Uterus (tissue), 4 donors: Measurements from ENCODE around the gene TSC2. TPM values are rescaled to one million over a fixed set of nuclear protein-coding genes. Genes with fewer than 3 reads are reported as not detected.

Experiments used
- DNase-seq, 2 donors: peaks; one replicate each; pipeline ENCODE4 v3.0.0-alpha.2; 2019 to 2020
- H3K27ac ChIP-seq, 2 donors: fragments of 200-600 bp; sonication (generic); 1 replicate in 1 of 2; 2 replicates in 1 of 2; pipeline ENCODE4 v1.5.1; 2016 to 2018
- H3K27me3 ChIP-seq, 2 donors: fragments of 200-600 bp; sonication (generic); one replicate each; pipeline ENCODE4 v1.5.1; 2018 to 2019; ENCODE audit warnings: control low read depth in 1 of 2
- H3K36me3 ChIP-seq, 2 donors: fragments of 200-600 bp; sonication (generic); one replicate each; pipeline ENCODE4 v1.5.1; 2019; ENCODE audit warnings: control low read depth in 1 of 2
- H3K4me1 ChIP-seq, 2 donors: fragments of 200-600 bp; sonication (generic); one replicate each; pipeline ENCODE4 v1.5.1; 2018 to 2019; ENCODE audit warnings: control low read depth in 1 of 2
- H3K4me3 ChIP-seq, 2 donors: fragments of 200-600 bp; sonication (generic); 1 replicate in 1 of 2; 2 replicates in 1 of 2; pipeline ENCODE4 v1.5.1; 2018 to 2019; ENCODE audit warnings: mild to moderate bottlenecking in 1 of 2
- H3K9me3 ChIP-seq, 2 donors: fragments of 200-600 bp; sonication (generic); one replicate each; pipeline ENCODE4 v1.5.1; 2019; ENCODE audit warnings: control low read depth in 1 of 2
- POLR2A ChIP-seq, 2 donors: fragments of 450-650 bp; IDR thresholded peaks; one replicate each; pipeline ENCODE4 v1.6.1; 2016; ENCODE audit warnings: antibody characterized with exemption in 2 of 2, mild to moderate bottlenecking in 1 of 2, moderate library complexity in 1 of 2
- intact Hi-C: fragments of 100-400 bp; cut with DNase I; formaldehyde crosslinking; loops from one replicate; pipeline ENCODE4 v1.15.1; 2023; ENCODE audit warnings: low total_unique reads
- total RNA-seq, 4 donors: library from RNA; depleted of rRNA in 3 of 4; stranded (reverse); fragments of >200 nt in 3 of 4; gene quantifications; one replicate each; pipeline versions ENCODE4 v1.1.0 to v1.2.4, GENCODE V29; 2014 to 2023
- TF ChIP-seq, protein P1 (sequence below), 4 experiments: fragments of 200-600 bp in 2 of 4; fragments of 450-650 bp in 2 of 4; sonication (generic) in 2 of 4; IDR thresholded peaks; one replicate each; pipeline ENCODE4 v1.5.1; 2016 to 2019; ENCODE audit warnings: antibody characterized with exemption in 4 of 4, mild to moderate bottlenecking in 2 of 4, moderate library complexity in 1 of 4
- donor health status: DM: yes; HTN: yes; CAD: no.

The TSC2 gene
- total RNA-seq, 4 donors from 2014 or later = 53.8 to 347 (median 131) TPM

DNA sequence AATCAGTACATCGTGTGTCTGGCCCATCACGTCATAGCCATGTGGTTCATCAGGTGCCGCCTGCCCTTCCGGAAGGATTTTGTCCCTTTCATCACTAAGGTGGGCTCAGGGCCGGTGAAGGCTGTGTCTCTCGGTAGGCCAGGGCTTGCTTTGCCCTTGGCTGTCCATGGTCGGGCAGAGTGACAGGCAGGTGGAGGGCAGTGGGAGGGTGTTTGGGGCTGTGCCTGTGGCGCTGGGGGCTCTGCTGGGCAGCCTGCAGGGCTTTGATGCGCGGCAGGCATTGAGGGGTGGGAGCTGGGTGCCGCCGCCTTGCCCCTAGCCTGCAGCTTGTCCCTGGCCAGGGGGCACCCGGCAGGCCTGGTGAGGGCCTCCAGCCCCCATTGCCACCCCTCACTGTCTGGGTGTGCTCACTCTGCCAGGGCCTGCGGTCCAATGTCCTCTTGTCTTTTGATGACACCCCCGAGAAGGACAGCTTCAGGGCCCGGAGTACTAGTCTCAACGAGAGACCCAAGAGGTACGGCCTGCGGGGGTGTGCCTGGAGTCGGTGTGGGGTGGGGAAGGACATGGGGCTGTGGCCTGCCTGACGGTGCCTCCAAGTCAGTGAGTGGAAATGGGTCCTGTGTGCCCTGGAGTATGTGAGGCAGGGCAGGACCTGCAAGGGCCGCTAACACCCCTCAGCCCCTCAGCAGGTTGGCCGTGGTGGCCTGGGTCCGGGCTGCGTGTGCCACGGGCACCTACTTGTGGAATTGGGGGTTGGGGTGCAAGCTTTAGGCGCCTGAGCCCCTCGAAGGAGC is 28.5 kb downstream of the TSC2 start:
- TF ChIP-seq, protein P1, sequence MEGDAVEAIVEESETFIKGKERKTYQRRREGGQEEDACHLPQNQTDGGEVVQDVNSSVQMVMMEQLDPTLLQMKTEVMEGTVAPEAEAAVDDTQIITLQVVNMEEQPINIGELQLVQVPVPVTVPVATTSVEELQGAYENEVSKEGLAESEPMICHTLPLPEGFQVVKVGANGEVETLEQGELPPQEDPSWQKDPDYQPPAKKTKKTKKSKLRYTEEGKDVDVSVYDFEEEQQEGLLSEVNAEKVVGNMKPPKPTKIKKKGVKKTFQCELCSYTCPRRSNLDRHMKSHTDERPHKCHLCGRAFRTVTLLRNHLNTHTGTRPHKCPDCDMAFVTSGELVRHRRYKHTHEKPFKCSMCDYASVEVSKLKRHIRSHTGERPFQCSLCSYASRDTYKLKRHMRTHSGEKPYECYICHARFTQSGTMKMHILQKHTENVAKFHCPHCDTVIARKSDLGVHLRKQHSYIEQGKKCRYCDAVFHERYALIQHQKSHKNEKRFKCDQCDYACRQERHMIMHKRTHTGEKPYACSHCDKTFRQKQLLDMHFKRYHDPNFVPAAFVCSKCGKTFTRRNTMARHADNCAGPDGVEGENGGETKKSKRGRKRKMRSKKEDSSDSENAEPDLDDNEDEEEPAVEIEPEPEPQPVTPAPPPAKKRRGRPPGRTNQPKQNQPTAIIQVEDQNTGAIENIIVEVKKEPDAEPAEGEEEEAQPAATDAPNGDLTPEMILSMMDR (IDR thresholded peaks at IDR 0.05) = no peak
- no peak for TF ChIP-seq POLR2A (IDR thresholded peaks at IDR 0.05)
- no peaks in the 10 kb centered on the region for H3K4me1 ChIP-seq
- intact Hi-C loops = no loop called here
- H3K27me3 ChIP-seq = no peaks in the 10 kb centered on the region
- no peak overlapping the region for H3K4me3 ChIP-seq
- H3K9me3 ChIP-seq = no peaks in the 10 kb centered on the region
- H3K36me3 ChIP-seq = no peaks in the 10 kb centered on the region
- no peak overlapping the region for H3K27ac ChIP-seq
- DNase-seq = no peak

DNA sequence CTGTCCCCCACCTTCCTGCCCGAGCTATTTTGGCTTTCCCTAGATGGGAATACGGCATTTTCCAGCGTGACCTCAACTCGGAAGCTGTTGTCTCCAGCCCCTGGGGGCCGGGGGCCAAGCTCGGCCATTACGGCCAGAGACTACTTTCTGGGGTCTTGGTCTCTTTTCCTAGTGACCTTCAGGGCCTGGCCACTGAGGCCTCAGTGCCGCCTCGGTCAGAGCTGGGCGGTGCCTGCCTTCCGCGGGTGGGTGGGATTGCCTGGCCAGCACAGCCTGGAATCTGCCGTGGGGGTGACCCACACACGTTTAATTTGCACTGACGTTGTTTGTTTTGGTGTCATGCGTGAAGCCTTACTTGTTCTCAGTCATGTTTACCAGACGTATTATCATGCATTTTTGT is 29.2 kb downstream of the TSC2 start:
- H3K4me1 ChIP-seq = no peaks in the 10 kb centered on the region
- no peaks in the 10 kb centered on the region for H3K36me3 ChIP-seq
- H3K27ac ChIP-seq = no peak overlapping the region
- no peak for DNase-seq
- H3K4me3 ChIP-seq = no peak overlapping the region
- no peak for TF ChIP-seq POLR2A (IDR thresholded peaks at IDR 0.05)
- TF ChIP-seq, protein P1 (IDR thresholded peaks at IDR 0.05) = no peak
- no peaks in the 10 kb centered on the region for H3K27me3 ChIP-seq
- intact Hi-C loops = no loop called here
- no peaks in the 10 kb centered on the region for H3K9me3 ChIP-seq

DNA sequence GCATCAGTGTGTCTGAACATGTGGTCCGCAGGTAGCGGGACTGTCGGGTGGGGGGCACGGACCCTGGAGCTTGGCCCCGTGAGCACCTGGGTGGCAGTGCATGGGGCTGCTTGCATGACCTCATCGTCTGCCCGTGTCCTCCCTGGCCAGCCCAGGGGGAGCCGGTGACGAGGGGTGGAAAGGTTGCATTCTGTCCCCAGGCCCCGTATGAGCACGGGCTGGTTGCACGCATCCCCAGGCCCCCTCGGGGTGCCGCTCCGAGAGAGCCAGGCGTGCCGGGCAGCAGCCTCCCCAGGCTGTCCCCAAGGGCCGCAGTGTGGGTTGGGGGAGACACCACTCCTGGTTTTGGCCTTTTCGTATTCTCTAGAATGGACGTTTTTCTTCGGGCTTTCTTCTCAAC is 29.9 kb downstream of the TSC2 start:
- no peak overlapping the region for H3K4me3 ChIP-seq
- TF ChIP-seq POLR2A (IDR thresholded peaks at IDR 0.05) = no peak
- TF ChIP-seq, protein P1 (IDR thresholded peaks at IDR 0.05) = no peak

DNA sequence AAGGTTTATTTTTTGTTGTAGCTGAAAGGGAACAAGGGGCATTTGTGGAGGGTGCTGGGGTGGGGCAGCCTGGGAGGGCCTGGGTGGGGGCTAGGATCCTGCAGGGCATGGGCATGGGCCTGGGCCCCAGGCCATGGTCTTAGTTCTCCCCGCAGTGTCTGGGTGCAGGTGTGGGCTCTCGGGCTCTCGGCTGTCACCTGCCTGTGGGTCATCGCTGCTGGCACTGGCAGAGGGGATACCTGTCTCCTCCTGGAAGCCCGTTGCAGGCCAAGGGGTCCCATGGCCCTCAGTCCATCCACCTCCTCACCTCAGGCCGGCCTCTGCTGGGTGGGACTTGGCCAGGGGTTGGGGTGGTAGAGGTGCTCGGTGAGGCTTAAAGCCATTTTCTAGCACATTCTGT is 30.3 kb downstream of the TSC2 start:
- Histone ChIP-seq H3K27ac (no peak overlapping the region), H3K9me3 (no peaks in the 10 kb centered on the region), H3K4me3 (no peak overlapping the region), H3K27me3 (no peaks in the 10 kb centered on the region), H3K36me3 (no peaks in the 10 kb centered on the region), H3K4me1 (no peaks in the 10 kb centered on the region)
- no peak for DNase-seq
- TF ChIP-seq, protein P1 (IDR thresholded peaks at IDR 0.05) = no peak
- no peak for TF ChIP-seq POLR2A (IDR thresholded peaks at IDR 0.05)
- intact Hi-C loops = no loop called here

More for the DNA sequence above, 29.9 kb downstream of the TSC2 start:
- H3K9me3 ChIP-seq = no peaks in the 10 kb centered on the region
- no peaks in the 10 kb centered on the region for H3K4me1 ChIP-seq
- no peaks in the 10 kb centered on the region for H3K36me3 ChIP-seq
- no peaks in the 10 kb centered on the region for H3K27me3 ChIP-seq
- intact Hi-C loops = no loop called here
- DNase-seq = no peak
- H3K27ac ChIP-seq = no peak overlapping the region

DNA sequence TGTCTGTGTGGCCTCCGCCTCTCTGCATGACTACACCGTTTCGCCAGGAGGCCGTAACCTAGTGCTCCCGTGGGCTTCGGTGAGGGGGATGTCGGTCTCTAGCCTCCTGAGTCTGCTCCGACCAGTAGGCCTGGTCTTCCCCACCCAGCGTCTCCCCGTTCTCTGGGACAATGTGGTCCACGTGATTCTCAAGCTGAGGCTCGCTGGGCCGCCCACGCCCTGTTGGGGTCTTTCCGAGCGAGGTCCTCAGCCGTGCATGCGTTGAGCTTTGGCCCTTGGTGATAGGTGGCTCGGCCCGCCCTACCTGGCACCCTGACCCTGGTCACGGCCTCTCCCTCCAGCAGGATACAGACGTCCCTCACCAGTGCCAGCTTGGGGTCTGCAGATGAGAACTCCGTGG is 30.9 kb downstream of the TSC2 start:
- Histone ChIP-seq H3K4me1 (no peaks in the 10 kb centered on the region), H3K4me3 (no peak overlapping the region), H3K36me3 (no peaks in the 10 kb centered on the region), H3K27ac (no peak overlapping the region), H3K27me3 (no peaks in the 10 kb centered on the region), H3K9me3 (no peaks in the 10 kb centered on the region)
- no peak for DNase-seq
- TF ChIP-seq POLR2A (IDR thresholded peaks at IDR 0.05) = no peak
- TF ChIP-seq, protein P1 (IDR thresholded peaks at IDR 0.05) = no peak
- intact Hi-C loops = no loop called here
